IMR-90 (cell line): ENCODE data around the gene YJEFN3. TPM values are rescaled to one million over a fixed set of nuclear protein-coding genes. Genes with fewer than 3 reads are reported as not detected.

Experiments used
- ATAC-seq: fragments of 200-7000 bp; cut with Tn5 transposase; 2 replicates; pipeline ENCODE4 v1.9.1; 2020; ENCODE audit warnings: low read depth, mild to moderate bottlenecking, moderate library complexity
- BruUV-seq: library from RNA; stranded (reverse); fragments of 400-500 nt; replicated peaks from 2 replicates; lab custom pipeline; 2021; lab: Mats Ljungman, UMichigan
- CTCF ChIA-PET: fragments of 300-600 bp; formaldehyde crosslinking; extraction: SDS; loops from one replicate; lab custom pipeline; 2021; ENCODE audit warnings: antibody characterized with exemption; lab: Yijun Ruan, JAX
- POLR2A ChIA-PET: fragments of 300-600 bp; sonication (Branson Sonifier 250); formaldehyde crosslinking; loops from one replicate; lab custom pipeline; 2022; ENCODE audit warnings: antibody characterized with exemption; ENCODE audit not compliant: unreplicated experiment; lab: Charles Lee
- DNase-seq: peaks from one replicate; pipeline ENCODE4 v3.0.0; 2013
- H2AFZ ChIP-seq: replicated peaks from 2 replicates; pipeline ENCODE3; 2013; ENCODE audit warnings: low read length, mild to moderate bottlenecking; ENCODE audit not compliant: poor library complexity
- H2AK5ac ChIP-seq: 2 replicates; pipeline ENCODE4 v1.6.1; 2013; ENCODE audit warnings: low read depth, low read length, inconsistent platforms
- H2AK9ac ChIP-seq: replicated peaks from 2 replicates; pipeline ENCODE3; 2013; ENCODE audit warnings: mild to moderate bottlenecking, low read depth, low read length, moderate library complexity; ENCODE audit not compliant: poor library complexity
- H2BK120ac ChIP-seq: 2 replicates; pipeline ENCODE4 v1.6.1; 2013; ENCODE audit warnings: low read depth, low read length, inconsistent platforms
- H2BK15ac ChIP-seq: 3 replicates; pipeline ENCODE4 v1.6.1; 2013; ENCODE audit warnings: low read depth, low read length, inconsistent platforms
- H2BK20ac ChIP-seq: 2 replicates; pipeline ENCODE4 v1.6.1; 2013; ENCODE audit warnings: low read depth, mild to moderate bottlenecking, inconsistent platforms, low read length, moderate library complexity
- H2BK5ac ChIP-seq: 2 replicates; pipeline ENCODE4 v1.6.1; 2013; ENCODE audit warnings: mild to moderate bottlenecking, low read depth, low read length, inconsistent platforms; ENCODE audit not compliant: poor library complexity, severe bottlenecking
- H3K14ac ChIP-seq: replicated peaks from 2 replicates; pipeline ENCODE4 v1.6.1; 2013; ENCODE audit warnings: low read depth, low read length, inconsistent platforms
- H3K18ac ChIP-seq: 2 replicates; pipeline ENCODE4 v1.6.1; 2013; ENCODE audit warnings: low read depth, low read length, control low read depth
- H3K23ac ChIP-seq: 2 replicates; pipeline ENCODE4 v1.6.1; 2013; ENCODE audit warnings: low read depth, low read length, inconsistent platforms
- H3K27ac ChIP-seq: 2 replicates; pipeline ENCODE4 v1.5.1; 2013; ENCODE audit warnings: mild to moderate bottlenecking, control low read depth, low read length; ENCODE audit not compliant: insufficient read depth
- H3K27me3 ChIP-seq: 2 replicates; pipeline ENCODE4 v1.6.1; 2013; ENCODE audit warnings: low read length; ENCODE audit not compliant: control insufficient read depth, insufficient read depth
- H3K36me3 ChIP-seq: 2 replicates; pipeline ENCODE4 v1.6.1; 2013; ENCODE audit warnings: low read length, mixed read lengths; ENCODE audit not compliant: control insufficient read depth, insufficient read depth
- H3K4ac ChIP-seq: 2 replicates; pipeline ENCODE4 v1.6.1; 2013; ENCODE audit warnings: low read depth, low read length, inconsistent platforms
- H3K4me1 ChIP-seq: 2 replicates; pipeline ENCODE4 v1.6.1; 2013; ENCODE audit warnings: low read length, mixed read lengths; ENCODE audit not compliant: control insufficient read depth, insufficient read depth
- H3K4me2 ChIP-seq: 2 replicates; pipeline ENCODE4 v1.6.1; 2013; ENCODE audit warnings: low read depth, mild to moderate bottlenecking, control low read depth, low read length, moderate library complexity
- H3K4me3 ChIP-seq: 2 replicates; pipeline ENCODE4 v1.5.1; 2013; ENCODE audit warnings: low read depth, mild to moderate bottlenecking, control low read depth, low read length, moderate library complexity; ENCODE audit not compliant: insufficient read depth
- H3K56ac ChIP-seq: 2 replicates; pipeline ENCODE4 v1.6.1; 2013; ENCODE audit warnings: low read length, inconsistent platforms; ENCODE audit not compliant: insufficient read depth; ENCODE audit errors: extremely low read depth
- H3K79me1 ChIP-seq, 2 experiments: 2 replicates each; pipeline ENCODE4 v1.6.1; 2013; ENCODE audit warnings: low read length in 2 of 2, inconsistent platforms in 1 of 2, low read depth in 1 of 2
- H3K9ac ChIP-seq: 2 replicates; pipeline ENCODE4 v1.6.1; 2013; ENCODE audit warnings: low read depth, low read length, control low read depth
- H3K9me1 ChIP-seq: 2 replicates; pipeline ENCODE4 v1.6.1; 2013; ENCODE audit warnings: low read length, inconsistent platforms; ENCODE audit not compliant: insufficient read depth
- H3K9me3 ChIP-seq: 2 replicates; pipeline ENCODE4 v1.6.1; 2013; ENCODE audit warnings: low read length; ENCODE audit not compliant: control insufficient read depth, insufficient read depth
- H4K20me1 ChIP-seq: 2 replicates; pipeline ENCODE4 v1.6.1; 2013; ENCODE audit warnings: low read length, inconsistent platforms; ENCODE audit not compliant: insufficient read depth
- H4K5ac ChIP-seq: 2 replicates; pipeline ENCODE4 v1.6.1; 2013; ENCODE audit warnings: mild to moderate bottlenecking, low read depth, low read length, control low read depth
- H4K8ac ChIP-seq, 2 experiments: 2 replicates each; pipeline ENCODE4 v1.6.1; 2013; ENCODE audit warnings: low read depth in 2 of 2, low read length in 2 of 2, control low read depth in 1 of 2, inconsistent platforms in 1 of 2
- H4K91ac ChIP-seq: 2 replicates; pipeline ENCODE4 v1.6.1; 2013; ENCODE audit warnings: low read depth, low read length, inconsistent platforms; ENCODE audit not compliant: insufficient read depth
- CEBPB ChIP-seq: IDR thresholded peaks from 2 replicates; pipeline ENCODE4 v1.6.1; 2012; ENCODE audit warnings: low read depth, low read length, improper control_type of control experiment
- MXI1 ChIP-seq: IDR thresholded peaks from 2 replicates; pipeline ENCODE4 v1.6.1; 2012; ENCODE audit warnings: low read depth, mild to moderate bottlenecking, low read length, moderate library complexity, borderline replicate concordance
- SMC3 ChIP-seq: fragments of 150-350 bp; IDR thresholded peaks from 2 replicates; pipeline ENCODE4 v1.6.1; 2016; ENCODE audit warnings: low read depth, mild to moderate bottlenecking, antibody characterized with exemption, low read length, moderate library complexity
- WGBS, 2 experiments: methylation state at CpG; one replicate each; pipeline versions ENCODE4 v1.1.5 to v1.1.7; 2013; ENCODE audit warnings: missing lambda C conversion rate in 2 of 2; ENCODE audit not compliant: insufficient read length in 1 of 2; ENCODE audit errors: extremely low coverage in 2 of 2; 5-methylcytosine and 5-hydroxymethylcytosine counted together
- dilution Hi-C: fragments of 300-500 bp; cut with HindIII; formaldehyde crosslinking; loops from one replicate; pipeline ENCODE4 v1.14.3; 2018; ENCODE audit warnings: low sequenced_read_pairs; ENCODE audit not compliant: unreplicated experiment
- in situ Hi-C: fragments of 300-500 bp; cut with MboI; formaldehyde crosslinking; loops from 3 replicates; pipeline ENCODE4 v1.14.3; 2019; ENCODE audit warnings: low sequenced_read_pairs, inconsistent platforms, mixed read lengths
- intact Hi-C: fragments of 100-400 bp; cut with micrococcal nuclease; formaldehyde crosslinking; loops from 2 replicates; pipeline ENCODE4 v1.10.0; 2022
- polyA plus RNA-seq, 3 experiments: library from polyadenylated mRNA; depleted of rRNA; stranded (reverse); fragments of >200 nt; gene quantifications; 2 replicates each; pipeline ENCODE4 v1.2.3, GENCODE V29; 2012; ENCODE audit warnings: low replicate concordance in 1 of 3
- total RNA-seq: library from RNA; depleted of rRNA; stranded (reverse); fragments of >200 nt; gene quantifications from 2 replicates; pipeline ENCODE4 v1.2.3, GENCODE V29; 2012
- TF ChIP-seq, protein P1 (sequence below): fragments of 150-350 bp; IDR thresholded peaks from 2 replicates; pipeline ENCODE4 v1.6.1; 2017; ENCODE audit warnings: mild to moderate bottlenecking, antibody characterized with exemption, low read length, low read depth

YJEFN3 gene
- total and polyA plus RNA-seq, 2 of the 4 experiments (the other 2 are of a cell fraction), result 0.72 to 4.0 TPM

DNA sequence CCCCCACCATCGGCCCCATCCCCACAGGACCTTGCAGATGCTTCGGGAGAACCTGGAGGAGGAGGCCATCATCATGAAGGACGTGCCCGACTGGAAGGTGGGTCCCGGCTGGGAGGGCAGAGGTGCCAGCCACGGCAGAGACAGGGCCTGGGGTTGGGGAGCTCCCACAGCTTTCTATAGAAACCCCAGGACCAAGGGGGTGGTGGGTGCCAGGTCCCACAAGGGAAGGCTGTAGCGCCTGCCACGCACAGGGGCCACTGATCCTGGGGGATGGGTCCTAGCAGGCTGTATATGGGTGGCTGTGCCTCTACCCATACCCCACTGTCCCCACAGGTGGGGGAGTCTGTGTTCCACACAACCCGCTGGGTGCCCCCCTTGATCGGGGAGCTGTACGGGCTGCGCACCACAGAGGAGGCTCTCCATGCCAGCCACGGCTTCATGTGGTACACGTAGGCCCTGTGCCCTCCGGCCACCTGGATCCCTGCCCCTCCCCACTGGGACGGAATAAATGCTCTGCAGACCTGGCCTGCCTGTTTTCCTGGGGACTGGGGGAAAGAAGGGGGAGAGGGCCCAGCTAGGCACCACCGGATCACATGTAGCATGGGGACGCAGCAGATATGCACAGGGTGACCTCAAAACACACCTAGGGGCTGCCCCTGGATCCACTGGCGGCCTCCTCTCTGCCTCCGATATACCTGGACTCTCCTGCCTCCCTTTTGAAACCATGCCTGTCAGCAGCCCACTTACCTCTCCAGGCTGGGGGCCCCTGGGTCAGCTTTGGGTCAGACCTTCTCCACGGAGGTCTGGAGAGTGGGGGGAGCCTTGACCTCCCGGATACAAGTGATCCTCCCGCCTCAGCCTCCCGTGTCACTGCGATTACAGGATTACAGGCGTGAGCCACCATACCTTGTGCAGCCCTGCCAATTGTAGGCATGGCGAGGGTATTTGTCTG is 761 bp upstream of the YJEFN3 start (continued):
- TF ChIP-seq MXI1, result no peak

DNA sequence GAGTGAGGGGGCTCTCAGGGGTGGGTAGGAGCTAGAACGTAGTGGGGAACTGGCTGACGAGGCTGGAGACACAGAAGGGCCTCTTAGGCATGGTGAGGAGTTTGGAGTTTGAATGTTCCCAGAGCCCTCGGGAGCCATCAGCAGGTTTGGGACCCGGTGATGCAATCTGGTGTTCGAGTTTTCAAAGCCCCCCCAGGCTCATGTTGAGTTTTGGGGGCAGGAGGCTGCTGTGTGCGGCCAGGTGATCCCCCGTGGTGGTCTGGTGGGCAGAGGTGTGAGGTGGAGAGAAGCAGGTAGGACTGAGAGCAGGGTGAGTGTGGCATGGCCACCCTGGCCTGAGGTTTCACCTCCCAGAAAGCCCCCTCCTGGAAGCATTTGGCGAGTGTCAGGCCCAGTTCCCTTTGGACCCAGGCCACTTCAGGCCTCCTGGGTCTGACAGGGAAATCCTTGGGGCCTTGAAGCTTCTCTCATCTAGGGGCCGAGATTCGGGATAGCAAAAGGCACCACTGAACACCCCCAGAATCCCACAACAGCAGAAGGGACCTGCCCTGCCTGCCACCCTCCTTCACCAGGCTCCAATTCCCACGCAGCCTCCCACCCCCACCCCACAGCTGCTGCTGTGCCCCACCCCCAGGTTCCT is 1.2 kb downstream of the YJEFN3 start:
- Histone ChIP-seq H4K91ac (no peak overlapping the region), H3K9me3 (no peaks in the 10 kb centered on the region), H3K79me1 (peaks cover 0 to 14% of the 10 kb centered on the region in 2 experiments; a peak in 2 of 4 replicates), H3K4ac (no peak overlapping the region), H4K8ac (no peak overlapping the region), H3K9me1 (no peaks in the 10 kb centered on the region), H3K27me3 (no peaks in the 10 kb centered on the region), H2BK20ac (no peak overlapping the region), H3K18ac (no peak overlapping the region), H4K20me1 (peaks cover 27% of the 10 kb centered on the region), H2AK9ac (no peak overlapping the region), H4K5ac (no peak overlapping the region), H3K36me3 (peaks cover 20% of the 10 kb centered on the region; the same call in 1 of the 2 replicates), H2BK5ac (no peak overlapping the region), H3K14ac (no peak overlapping the region), H2BK120ac (no peak overlapping the region), H3K4me1 (peaks cover 7% of the 10 kb centered on the region), H2BK15ac (no peak overlapping the region), H3K23ac (no peak overlapping the region), H3K27ac (no peak overlapping the region), H2AFZ (no peak overlapping the region), H3K56ac (no peak overlapping the region), H2AK5ac (no peak overlapping the region), H3K4me2 (no peak overlapping the region), H3K9ac (no peak overlapping the region), H3K4me3 (no peak overlapping the region)
- no TSS peak for BruUV-seq
- dilution Hi-C loops, result no loop called here
- TF ChIP-seq SMC3, result no peak
- TF ChIP-seq, protein P1, sequence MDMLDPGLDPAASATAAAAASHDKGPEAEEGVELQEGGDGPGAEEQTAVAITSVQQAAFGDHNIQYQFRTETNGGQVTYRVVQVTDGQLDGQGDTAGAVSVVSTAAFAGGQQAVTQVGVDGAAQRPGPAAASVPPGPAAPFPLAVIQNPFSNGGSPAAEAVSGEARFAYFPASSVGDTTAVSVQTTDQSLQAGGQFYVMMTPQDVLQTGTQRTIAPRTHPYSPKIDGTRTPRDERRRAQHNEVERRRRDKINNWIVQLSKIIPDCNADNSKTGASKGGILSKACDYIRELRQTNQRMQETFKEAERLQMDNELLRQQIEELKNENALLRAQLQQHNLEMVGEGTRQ, result no peak
- TF ChIP-seq CEBPB, result peak; percentile 24; the same call in 1 of the 2 replicates
- no peak for DNase-seq
- ChIA-PET CTCF (interaction anchor here (0.7 to 1.2 kb wide), 4 partner anchors 22 to 119 kb away, joined by 3 to 4 read pairs (median 3); partner anchors contain the start of gene GMIP), POLR2A (no interaction called here)
- no peak for ATAC-seq
- in situ Hi-C loops, result loop anchor here (25.0 kb wide), 1 partner anchor 432 kb away; no protein-coding TSS in a partner anchor
- whole genome bisulfite sequencing, 2 experiments, result 65% methylated on average over 7 of the region's 11 CpGs; no CpG with 5 or more reads in 1 of the 2 experiments
- intact Hi-C loops, result no loop called here
